Mesendoderm (in vitro differentiated cells): ENCODE data around the gene POLK.

ENCODE experiments used
- DNase-seq: peaks from one replicate; pipeline ENCODE4 v3.0.0; 2013
- H2AK5ac ChIP-seq: 2 replicates; pipeline ENCODE4 v1.6.1; 2013; ENCODE audit warnings: low read length, inconsistent platforms
- H2BK120ac ChIP-seq: 2 replicates; pipeline ENCODE4 v1.6.1; 2013; ENCODE audit warnings: low read depth, mild to moderate bottlenecking, low read length, moderate library complexity, mixed read lengths
- H2BK15ac ChIP-seq: replicated peaks from 2 replicates; pipeline ENCODE4 v1.6.1; 2013; ENCODE audit warnings: low read depth, mild to moderate bottlenecking, moderate library complexity
- H2BK5ac ChIP-seq: 2 replicates; pipeline ENCODE4 v1.6.1; 2013; ENCODE audit warnings: low read length, inconsistent platforms
- H3K18ac ChIP-seq: 2 replicates; pipeline ENCODE4 v1.6.1; 2013; ENCODE audit warnings: mild to moderate bottlenecking, low read length, mixed read lengths
- H3K23ac ChIP-seq: one replicate; pipeline ENCODE4 v1.6.1; 2013; ENCODE audit warnings: low read length
- H3K27ac ChIP-seq: 2 replicates; pipeline ENCODE4 v1.5.1; 2013; ENCODE audit warnings: low read depth, mild to moderate bottlenecking, inconsistent platforms, low read length, moderate library complexity
- H3K27me3 ChIP-seq: 2 replicates; pipeline ENCODE4 v1.6.1; 2013; ENCODE audit warnings: low read length, control low read depth, mild to moderate bottlenecking, inconsistent platforms; ENCODE audit not compliant: insufficient read depth, poor library complexity
- H3K36me3 ChIP-seq: 2 replicates; pipeline ENCODE4 v1.6.1; 2013; ENCODE audit warnings: low read length, inconsistent platforms; ENCODE audit not compliant: control insufficient read depth, insufficient read depth
- H3K4ac ChIP-seq: one replicate; pipeline ENCODE4 v1.6.1; 2013; ENCODE audit warnings: low read depth, mild to moderate bottlenecking, low read length, moderate library complexity
- H3K4me1 ChIP-seq: 2 replicates; pipeline ENCODE4 v1.6.1; 2013; ENCODE audit warnings: low read depth, low read length, inconsistent platforms; ENCODE audit not compliant: control insufficient read depth
- H3K4me2 ChIP-seq: 2 replicates; pipeline ENCODE4 v1.6.1; 2013; ENCODE audit warnings: low read length
- H3K4me3 ChIP-seq: 2 replicates; pipeline ENCODE4 v1.5.1; 2013; ENCODE audit warnings: mild to moderate bottlenecking, low read length
- H3K56ac ChIP-seq: one replicate; pipeline ENCODE4 v1.6.1; 2013; ENCODE audit warnings: low read length
- H3K79me1 ChIP-seq: 2 replicates; pipeline ENCODE4 v1.6.1; 2013; ENCODE audit warnings: low read length, inconsistent platforms
- H3K79me2 ChIP-seq: 2 replicates; pipeline ENCODE4 v1.6.1; 2013; ENCODE audit warnings: mild to moderate bottlenecking, low read length; ENCODE audit not compliant: control insufficient read depth, insufficient read depth
- H3K9ac ChIP-seq: 2 replicates; pipeline ENCODE4 v1.6.1; 2013; ENCODE audit warnings: low read length, inconsistent platforms
- H4K5ac ChIP-seq: one replicate; pipeline ENCODE4 v1.6.1; 2013; ENCODE audit warnings: low read length
- H4K8ac ChIP-seq: one replicate; pipeline ENCODE4 v1.6.1; 2013; ENCODE audit warnings: low read depth, mild to moderate bottlenecking, control low read depth, low read length, moderate library complexity
- WGBS: extraction: QIAGEN DNeasy Blood & Tissue Kit; methylation state at CpG from one replicate; pipeline ENCODE4 v1.1.7; 2013; ENCODE audit warnings: low lambda C conversion rate, missing lambda C conversion rate; ENCODE audit not compliant: insufficient coverage; ENCODE audit errors: extremely low coverage; 5-methylcytosine and 5-hydroxymethylcytosine counted together

Gene POLK

DNA sequence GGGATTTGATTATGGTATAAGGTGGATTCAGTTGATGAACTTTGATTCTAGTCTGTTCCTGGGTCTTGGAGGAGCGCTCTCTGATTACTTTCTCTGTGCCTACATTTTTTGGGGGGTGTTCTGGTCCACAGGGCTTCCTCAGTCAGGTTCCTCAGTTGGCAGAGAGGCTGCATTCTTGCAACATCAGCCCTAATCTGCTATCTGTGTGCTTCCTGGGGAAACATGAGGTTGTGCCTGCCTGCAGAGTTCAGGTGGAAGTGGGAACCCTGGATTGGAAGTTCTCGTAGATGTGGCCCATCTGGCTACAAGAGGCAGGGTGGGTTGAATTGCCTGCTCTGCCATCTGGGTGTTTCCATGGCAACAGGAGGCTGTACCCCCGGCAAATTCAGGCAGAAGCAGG is 24.5 kb downstream of the POLK start:
- Histone ChIP-seq H2BK15ac (no peak overlapping the region), H4K8ac (no peak overlapping the region), H3K36me3 (no peaks in the 10 kb centered on the region), H3K79me1 (peaks cover 1% of the 10 kb centered on the region), H3K9ac (no peak overlapping the region), H2BK120ac (no peak overlapping the region), H3K4me3 (no peak overlapping the region), H3K27ac (no peak overlapping the region), H2BK5ac (no peak overlapping the region), H3K23ac (no peak overlapping the region), H3K79me2 (no peaks in the 10 kb centered on the region), H2AK5ac (no peak overlapping the region), H3K18ac (no peak overlapping the region), H3K4me1 (peaks cover 4% of the 10 kb centered on the region), H3K56ac (no peak overlapping the region), H3K27me3 (no peaks in the 10 kb centered on the region), H3K4me2 (no peak overlapping the region), H4K5ac (no peak overlapping the region), H3K4ac (no peak overlapping the region)
- WGBS: no CpG with 5 or more reads among the region's 3 CpGs
- peak; percentile 12 for DNase-seq

DNA sequence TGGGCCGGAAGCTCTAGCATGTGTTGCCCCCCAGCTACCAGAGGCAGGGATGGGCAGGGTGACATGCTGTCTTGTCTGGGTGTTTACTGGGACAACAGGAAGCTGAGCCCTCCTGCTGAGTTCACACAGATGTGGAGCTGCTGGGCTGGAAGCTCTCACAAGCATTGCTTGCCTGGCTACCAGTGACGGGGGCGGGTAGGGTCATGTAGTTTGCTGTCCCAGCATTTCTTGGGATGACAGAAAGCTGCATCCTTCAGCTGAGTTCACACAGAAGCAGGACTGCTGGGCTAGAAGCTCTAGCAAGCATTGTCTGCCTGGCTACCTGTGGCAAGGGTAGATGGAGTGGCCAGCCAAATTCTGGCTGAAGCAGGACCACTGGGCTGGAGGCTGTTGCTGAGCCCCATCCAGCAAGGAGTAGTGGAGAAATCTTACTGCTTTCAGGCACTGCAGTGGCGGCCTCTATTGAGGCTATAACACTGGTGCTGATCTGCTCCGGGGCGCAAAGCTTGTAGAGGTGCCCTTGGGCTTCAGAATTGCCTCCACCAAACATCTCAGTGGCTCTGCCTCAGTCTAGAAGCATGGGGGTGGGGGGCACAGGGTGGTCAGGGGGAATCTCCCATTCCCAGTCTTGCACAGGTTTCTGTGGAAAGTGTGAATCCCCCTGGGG is 25.1 kb downstream of the POLK start:
- no peak overlapping the region for H3K4me3 ChIP-seq
- H3K36me3 ChIP-seq: no peaks in the 10 kb centered on the region
- no peak overlapping the region for H3K4me2 ChIP-seq
- no peak overlapping the region for H3K18ac ChIP-seq
- no peak overlapping the region for H3K27ac ChIP-seq
- no peak overlapping the region for H2BK120ac ChIP-seq
- no peak overlapping the region for H3K23ac ChIP-seq
- H3K79me1 ChIP-seq: peaks cover 1% of the 10 kb centered on the region
- peaks cover 4% of the 10 kb centered on the region for H3K4me1 ChIP-seq
- no peak overlapping the region for H2BK15ac ChIP-seq
- H3K4ac ChIP-seq: no peak overlapping the region
- H3K27me3 ChIP-seq: no peaks in the 10 kb centered on the region
- H3K79me2 ChIP-seq: no peaks in the 10 kb centered on the region
- WGBS: no CpG with 5 or more reads among the region's 6 CpGs
- DNase-seq: peak; percentile 79
- H2BK5ac ChIP-seq: no peak overlapping the region
- peak overlapping the region; percentile 38 for H3K56ac ChIP-seq
- H2AK5ac ChIP-seq: no peak overlapping the region
- H4K8ac ChIP-seq: no peak overlapping the region
- H3K9ac ChIP-seq: peak overlapping the region; percentile 10
- H4K5ac ChIP-seq: no peak overlapping the region

DNA sequence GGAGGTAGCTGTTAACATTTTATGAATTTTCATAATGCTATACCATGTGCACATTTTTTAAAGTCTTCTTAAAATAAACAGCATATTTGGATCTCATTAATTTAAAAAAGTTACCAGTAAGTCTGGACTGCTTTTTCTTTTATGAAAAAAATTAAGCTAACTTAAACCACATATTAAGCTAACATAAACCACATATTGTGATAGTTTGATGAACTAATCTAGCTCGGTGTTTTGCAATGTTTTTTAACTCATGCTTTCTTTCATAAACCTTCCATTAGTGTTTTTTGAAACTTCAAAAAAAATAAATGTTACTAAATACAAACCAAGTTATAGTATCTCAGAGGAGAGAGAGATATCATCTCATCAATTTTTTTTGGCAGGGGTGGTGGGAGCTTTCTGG is 26.5 kb downstream of the POLK start:
- no peak overlapping the region for H3K4me2 ChIP-seq
- no peak overlapping the region for H3K4ac ChIP-seq
- WGBS: no CpG with 5 or more reads among the region's 1 CpG
- no peak overlapping the region for H3K56ac ChIP-seq
- H3K27me3 ChIP-seq: no peaks in the 10 kb centered on the region
- no peak overlapping the region for H3K4me3 ChIP-seq
- H2BK15ac ChIP-seq: no peak overlapping the region
- no peak overlapping the region for H2BK5ac ChIP-seq
- no peaks in the 10 kb centered on the region for H3K36me3 ChIP-seq
- H2AK5ac ChIP-seq: no peak overlapping the region
- H3K4me1 ChIP-seq: peaks cover 4% of the 10 kb centered on the region
- H4K8ac ChIP-seq: no peak overlapping the region
- no peak overlapping the region for H3K27ac ChIP-seq
- no peak overlapping the region for H3K23ac ChIP-seq
- no peak overlapping the region for H2BK120ac ChIP-seq
- H3K79me1 ChIP-seq: peaks cover 1% of the 10 kb centered on the region
- no peak for DNase-seq
- H3K18ac ChIP-seq: no peak overlapping the region
- H3K79me2 ChIP-seq: no peaks in the 10 kb centered on the region
- no peak overlapping the region for H4K5ac ChIP-seq
- no peak overlapping the region for H3K9ac ChIP-seq

DNA sequence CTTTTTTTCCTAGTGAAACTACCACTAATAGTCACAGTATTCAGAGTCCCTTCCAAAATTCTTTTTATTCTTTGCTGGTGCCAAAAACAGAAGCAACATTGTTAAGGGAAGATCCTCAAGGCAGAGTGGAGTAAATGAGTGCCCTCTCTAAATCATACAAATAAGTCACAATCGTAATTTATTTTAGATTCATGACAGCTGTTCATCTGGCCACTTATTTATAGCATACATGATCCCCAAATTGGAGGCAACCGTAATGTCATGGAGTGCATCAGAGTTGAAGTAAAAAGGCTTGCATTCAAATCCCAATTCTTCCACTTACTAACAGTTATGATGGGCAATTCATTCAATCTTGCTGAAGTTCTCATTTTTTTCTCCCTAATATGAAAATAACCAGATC is 33.4 kb downstream of the POLK start:
- H4K8ac ChIP-seq: no peak overlapping the region
- no peaks in the 10 kb centered on the region for H3K36me3 ChIP-seq
- H3K4me3 ChIP-seq: no peak overlapping the region
- H3K4me1 ChIP-seq: no peaks in the 10 kb centered on the region
- no peak overlapping the region for H2BK120ac ChIP-seq
- H2BK5ac ChIP-seq: no peak overlapping the region
- H2AK5ac ChIP-seq: no peak overlapping the region
- H3K27ac ChIP-seq: no peak overlapping the region
- WGBS: no CpG with 5 or more reads among the region's 2 CpGs
- no peak overlapping the region for H4K5ac ChIP-seq
- no peaks in the 10 kb centered on the region for H3K27me3 ChIP-seq
- H3K56ac ChIP-seq: no peak overlapping the region
- DNase-seq: no peak
- no peak overlapping the region for H2BK15ac ChIP-seq
- no peaks in the 10 kb centered on the region for H3K79me2 ChIP-seq
- no peak overlapping the region for H3K23ac ChIP-seq
- H3K9ac ChIP-seq: no peak overlapping the region
- no peak overlapping the region for H3K4me2 ChIP-seq
- no peak overlapping the region for H3K18ac ChIP-seq
- H3K4ac ChIP-seq: no peak overlapping the region
- no peaks in the 10 kb centered on the region for H3K79me1 ChIP-seq

DNA sequence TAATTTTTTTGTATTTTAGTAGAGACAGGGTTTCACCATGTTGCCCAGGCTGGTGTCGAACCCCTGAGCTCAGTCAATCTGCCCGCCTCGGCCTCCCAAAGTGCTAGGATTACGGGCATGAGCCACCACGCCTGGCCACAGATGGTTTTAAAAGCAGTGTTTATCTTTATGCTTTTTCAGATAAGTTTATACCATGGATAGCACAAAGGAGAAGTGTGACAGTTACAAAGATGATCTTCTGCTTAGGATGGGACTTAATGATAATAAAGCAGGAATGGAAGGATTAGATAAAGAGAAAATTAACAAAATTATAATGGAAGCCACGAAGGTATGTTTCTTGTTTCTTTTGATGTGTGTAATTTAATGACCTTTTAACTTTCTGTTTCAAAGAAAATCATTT is 35.1 kb downstream of the POLK start:
- no peaks in the 10 kb centered on the region for H3K4me1 ChIP-seq
- no peaks in the 10 kb centered on the region for H3K79me2 ChIP-seq
- no peak overlapping the region for H3K4ac ChIP-seq
- no peak overlapping the region for H2AK5ac ChIP-seq
- DNase-seq: no peak
- no peak overlapping the region for H2BK15ac ChIP-seq
- no peak overlapping the region for H2BK120ac ChIP-seq
- no peak overlapping the region for H4K5ac ChIP-seq
- WGBS: no CpG with 5 or more reads among the region's 6 CpGs
- H3K9ac ChIP-seq: no peak overlapping the region
- no peak overlapping the region for H4K8ac ChIP-seq
- H3K4me2 ChIP-seq: no peak overlapping the region
- H3K36me3 ChIP-seq: no peaks in the 10 kb centered on the region
- no peak overlapping the region for H2BK5ac ChIP-seq
- no peaks in the 10 kb centered on the region for H3K27me3 ChIP-seq
- no peak overlapping the region for H3K18ac ChIP-seq
- no peaks in the 10 kb centered on the region for H3K79me1 ChIP-seq
- H3K56ac ChIP-seq: no peak overlapping the region
- H3K4me3 ChIP-seq: no peak overlapping the region
- H3K23ac ChIP-seq: no peak overlapping the region
- H3K27ac ChIP-seq: no peak overlapping the region

DNA sequence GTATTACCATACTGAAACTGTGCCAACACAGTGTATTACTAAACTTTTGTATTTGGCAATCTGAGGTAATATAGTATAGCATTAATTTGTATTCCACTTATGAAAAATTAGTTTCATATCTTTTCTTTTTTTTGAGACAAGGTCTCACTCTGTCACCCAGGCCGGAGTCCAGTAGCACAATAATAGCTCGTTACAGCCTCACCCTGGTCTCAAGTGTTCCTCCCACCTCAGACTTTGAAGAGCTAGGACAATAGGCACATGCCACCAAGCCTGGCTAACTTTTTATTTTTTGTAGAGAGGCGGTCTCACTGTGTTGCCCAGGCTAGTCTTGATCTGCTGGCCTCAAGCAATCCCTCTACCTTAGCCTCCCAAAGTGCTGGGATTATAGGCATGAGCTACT is 36.1 kb downstream of the POLK start:
- no peak overlapping the region for H3K4me3 ChIP-seq
- no peak overlapping the region for H2BK120ac ChIP-seq
- no peaks in the 10 kb centered on the region for H3K4me1 ChIP-seq
- no peak overlapping the region for H2BK15ac ChIP-seq
- H3K36me3 ChIP-seq: no peaks in the 10 kb centered on the region
- DNase-seq: no peak
- H2BK5ac ChIP-seq: no peak overlapping the region
- no peaks in the 10 kb centered on the region for H3K27me3 ChIP-seq
- no peak overlapping the region for H3K23ac ChIP-seq
- H3K4ac ChIP-seq: no peak overlapping the region
- no peak overlapping the region for H3K56ac ChIP-seq
- H3K79me1 ChIP-seq: no peaks in the 10 kb centered on the region
- WGBS: no CpG with 5 or more reads among the region's 3 CpGs
- H3K9ac ChIP-seq: no peak overlapping the region
- no peaks in the 10 kb centered on the region for H3K79me2 ChIP-seq
- H3K18ac ChIP-seq: no peak overlapping the region
- no peak overlapping the region for H4K5ac ChIP-seq
- no peak overlapping the region for H4K8ac ChIP-seq
- H2AK5ac ChIP-seq: no peak overlapping the region
- no peak overlapping the region for H3K27ac ChIP-seq
- no peak overlapping the region for H3K4me2 ChIP-seq
